Bronchial epithelial cell (primary cell): Measurements from ENCODE around the gene NUDT3. TPM values are rescaled to one million over a fixed set of nuclear protein-coding genes. Genes with fewer than 3 reads are reported as not detected.
"Not testable (repeated sequence)": the region's sequence is repeated elsewhere in the genome, so short reads cannot be mapped to it uniquely, and the experiment has no call there.

ENCODE experiments used
- DNase-seq: peaks from one replicate; pipeline ENCODE4 v3.0.0-alpha.2; 2010; ENCODE audit warnings: low read depth
- FAIRE-seq: peaks from 2 replicates; lab custom pipeline; 2011; peaks lifted over from hg19 to GRCh38; lab: Jason Lieb, UNC
- H3K27me3 ChIP-seq: 2 replicates; pipeline ENCODE4 v1.5.1; 2011; ENCODE audit warnings: low read length; ENCODE audit not compliant: control insufficient read depth, insufficient read depth
- H3K36me3 ChIP-seq: 2 replicates; pipeline ENCODE4 v1.5.1; 2011; ENCODE audit warnings: low read length; ENCODE audit not compliant: control insufficient read depth, insufficient read depth
- H3K4me3 ChIP-seq: 2 replicates; pipeline ENCODE4 v1.5.1; 2011; ENCODE audit warnings: mild to moderate bottlenecking, low read depth, low read length, control low read depth
- CTCF ChIP-seq: IDR thresholded peaks from 2 replicates; pipeline ENCODE4 v1.5.1; 2011; ENCODE audit warnings: mild to moderate bottlenecking, moderate library complexity, low read length, control low read depth, inconsistent platforms; ENCODE audit not compliant: insufficient read depth, severe bottlenecking
- total RNA-seq: library from RNA; depleted of rRNA; stranded (reverse); fragments of >200 nt; gene quantifications from 2 replicates; pipeline ENCODE4 v1.2.1, GENCODE V29; 2014

Gene NUDT3
- total RNA-seq, 1 donor from 2014 or later: 15.8 TPM

GRCh38 chr6:34378470-34378869 is 14.0 kb downstream of the NUDT3 start:
- TF ChIP-seq CTCF: no peak
- DNase-seq (no peak), FAIRE-seq (no peak)
- no peaks in the 10 kb centered on the region for H3K27me3 ChIP-seq
- H3K4me3 ChIP-seq: no peak overlapping the region
- H3K36me3 ChIP-seq: peaks cover 2% of the 10 kb centered on the region

GRCh38 chr6:34377984-34378383 is 14.5 kb downstream of the NUDT3 start:
- Histone ChIP-seq H3K27me3 (no peaks in the 10 kb centered on the region), H3K4me3 (no peak overlapping the region), H3K36me3 (peaks cover 2% of the 10 kb centered on the region)
- DNase-seq (no peak), FAIRE-seq (no peak)
- TF ChIP-seq CTCF: no peak

- not testable (repeated sequence) for H3K36me3 ChIP-seq, FAIRE-seq, DNase-seq, H3K27me3 ChIP-seq, H3K4me3 ChIP-seq
These were observed 14.9 kb downstream of the NUDT3 start for GRCh38 chr6:34377571-34377970.

- no peak for TF ChIP-seq CTCF
- Histone ChIP-seq H3K36me3 (peaks cover 2% of the 10 kb centered on the region), H3K4me3 (no peak overlapping the region), H3K27me3 (no peaks in the 10 kb centered on the region)
- no peak for FAIRE-seq
- no peak for DNase-seq
These were observed 16.6 kb downstream of the NUDT3 start for GRCh38 chr6:34375833-34376232.

GRCh38 chr6:34374508-34374907 is 18.0 kb downstream of the NUDT3 start:
- DNase-seq (no peak), FAIRE-seq (no peak)
- TF ChIP-seq CTCF: no peak
- Histone ChIP-seq H3K27me3 (no peaks in the 10 kb centered on the region), H3K36me3 (peaks cover 4% of the 10 kb centered on the region), H3K4me3 (no peak overlapping the region)

GRCh38 chr6:34374069-34374468 is 18.4 kb downstream of the NUDT3 start:
- no peak for DNase-seq
- no peak for FAIRE-seq

More at GRCh38 chr6:34374069-34374468, 18.4 kb downstream of the NUDT3 start:
- no peak for TF ChIP-seq CTCF
- Histone ChIP-seq H3K27me3 (no peaks in the 10 kb centered on the region), H3K36me3 (peaks cover 4% of the 10 kb centered on the region), H3K4me3 (no peak overlapping the region)
